DOHH2 (cell line): Measurements from ENCODE around the gene SLC6A11.

Experiments
- H3F3A ChIP-seq: fragments of 200-600 bp; sonication (generic), shearing (Covaris generic); 2 replicates; pipeline ENCODE4 v1.6.0; 2016; ENCODE audit warnings: antibody characterized with exemption, mild to moderate bottlenecking; ENCODE audit not compliant: control insufficient read depth, insufficient read depth
- H3K27ac ChIP-seq: fragments of 200-600 bp; sonication (generic); 2 replicates; pipeline ENCODE4 v1.5.1; 2014; ENCODE audit warnings: low read depth, mild to moderate bottlenecking, low read length, moderate library complexity
- H3K27me3 ChIP-seq: fragments of 200-600 bp; sonication (generic); 2 replicates; pipeline ENCODE4 v1.6.1; 2014; ENCODE audit warnings: mild to moderate bottlenecking, low read length, mixed read lengths; ENCODE audit not compliant: control insufficient read depth
- H3K36me3 ChIP-seq: fragments of 200-600 bp; sonication (generic); 2 replicates; pipeline ENCODE4 v1.6.1; 2014; ENCODE audit warnings: mild to moderate bottlenecking, low read length, moderate library complexity, mixed read lengths; ENCODE audit not compliant: control insufficient read depth
- H3K4me1 ChIP-seq: fragments of 200-600 bp; sonication (generic); 2 replicates; pipeline ENCODE4 v1.6.1; 2014; ENCODE audit warnings: mild to moderate bottlenecking, low read length, mixed read lengths; ENCODE audit not compliant: control insufficient read depth
- H3K4me2 ChIP-seq: fragments of 200-600 bp; sonication (generic); 2 replicates; pipeline ENCODE4 v1.6.0; 2014; ENCODE audit warnings: mild to moderate bottlenecking, low read length, moderate library complexity
- H3K4me3 ChIP-seq: fragments of 200-600 bp; sonication (generic); 2 replicates; pipeline ENCODE4 v1.5.1; 2014; ENCODE audit warnings: mild to moderate bottlenecking, low read length, mixed read lengths
- H3K79me2 ChIP-seq: fragments of 200-600 bp; sonication (generic); 2 replicates; pipeline ENCODE4 v1.6.1; 2014; ENCODE audit warnings: mild to moderate bottlenecking, low read length, mixed read lengths; ENCODE audit not compliant: control insufficient read depth
- H3K9me2 ChIP-seq: fragments of 200-600 bp; sonication (generic); replicated peaks from 2 replicates; pipeline ENCODE4 v1.6.1; 2014; ENCODE audit warnings: mild to moderate bottlenecking, low read length, mixed read lengths; ENCODE audit not compliant: control insufficient read depth
- H3K9me3 ChIP-seq: fragments of 200-600 bp; sonication (generic); 2 replicates; pipeline ENCODE4 v1.6.1; 2014; ENCODE audit warnings: antibody characterized with exemption, low read length, mixed read lengths; ENCODE audit not compliant: control insufficient read depth, insufficient read depth
- H4K20me1 ChIP-seq: fragments of 200-600 bp; sonication (generic); 2 replicates; pipeline ENCODE4 v1.6.0; 2014; ENCODE audit warnings: low read depth, mild to moderate bottlenecking, antibody characterized with exemption, low read length, moderate library complexity; ENCODE audit not compliant: control insufficient read depth, insufficient read depth
- CTCF ChIP-seq: fragments of 200-600 bp; sonication (generic); IDR thresholded peaks from one replicate; pipeline ENCODE4 v1.5.1; 2014; ENCODE audit warnings: antibody characterized with exemption, mild to moderate bottlenecking, low read depth, low read length; ENCODE audit not compliant: poor library complexity, severe bottlenecking
- EZH2phosphoT487 ChIP-seq: fragments of 200-600 bp; sonication (generic); IDR thresholded peaks from 2 replicates; pipeline ENCODE4 v1.6.1; 2017; ENCODE audit warnings: borderline replicate concordance, mild to moderate bottlenecking, antibody characterized with exemption, low read length, moderate library complexity, mixed read lengths

The SLC6A11 gene

GRCh38 chr3:10808974-10809373, 7.1 kb upstream of the SLC6A11 start:
- no peak overlapping the region for H3K4me2 ChIP-seq
- H3K27ac ChIP-seq: no peak overlapping the region
- no peaks in the 10 kb centered on the region for H3K79me2 ChIP-seq
- no peaks in the 10 kb centered on the region for H3K36me3 ChIP-seq
- TF ChIP-seq CTCF (no peak), EZH2phosphoT487 (no peak)
- H3F3A ChIP-seq: no peaks in the 10 kb centered on the region
- no peaks in the 10 kb centered on the region for H4K20me1 ChIP-seq
- H3K9me2 ChIP-seq: no peaks in the 10 kb centered on the region
- H3K27me3 ChIP-seq: peaks cover 14% of the 10 kb centered on the region; the same call in 1 of the 2 replicates
- no peak overlapping the region for H3K4me3 ChIP-seq
- H3K4me1 ChIP-seq: no peaks in the 10 kb centered on the region
- H3K9me3 ChIP-seq: no peaks in the 10 kb centered on the region

DNA sequence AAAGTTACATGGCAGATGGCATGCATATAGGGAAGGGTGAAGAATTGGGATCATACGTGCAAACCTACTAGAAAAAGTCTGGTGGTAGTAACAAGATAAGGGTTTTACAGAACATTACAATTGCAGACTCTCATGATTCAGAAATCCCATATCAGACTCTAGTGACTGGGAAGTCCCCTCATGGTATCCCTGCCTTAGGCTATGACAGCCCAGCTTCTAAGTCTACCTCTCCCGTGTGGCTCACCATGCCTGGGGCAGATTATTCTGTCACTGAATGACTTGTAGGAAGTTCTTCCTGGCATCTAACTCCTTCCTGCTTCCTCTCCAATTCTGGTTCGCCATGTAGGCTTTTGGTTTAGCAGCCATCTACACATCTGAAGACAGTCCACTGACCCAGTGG, 5.7 kb upstream of the SLC6A11 start:
- TF ChIP-seq CTCF (no peak), EZH2phosphoT487 (no peak)
- peaks cover 8% of the 10 kb centered on the region; the same call in 1 of the 2 replicates for H3K27me3 ChIP-seq

DNA sequence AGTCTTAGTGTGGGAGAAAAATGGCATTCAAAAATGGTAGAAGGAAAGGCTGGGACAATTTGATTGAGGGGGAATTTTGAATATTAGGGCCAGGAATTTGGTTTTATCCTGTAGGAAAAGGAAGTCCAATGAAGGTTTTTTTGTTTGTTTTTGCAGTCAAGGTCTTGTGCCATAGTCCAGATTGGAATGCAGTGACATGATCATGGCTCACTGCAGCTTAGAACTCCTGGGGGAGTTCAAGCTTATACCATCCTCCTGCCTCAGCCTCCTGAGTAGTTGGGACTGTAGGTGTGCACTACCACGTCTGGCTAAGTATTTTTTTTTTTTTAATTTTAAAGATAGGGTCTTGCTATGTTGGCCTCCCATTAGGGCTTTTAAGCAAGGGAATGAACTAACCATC, 2.6 kb upstream of the SLC6A11 start:
- Histone ChIP-seq H3K4me1 (no peaks in the 10 kb centered on the region), H3K4me2 (no peak overlapping the region), H3F3A (no peaks in the 10 kb centered on the region), H4K20me1 (no peaks in the 10 kb centered on the region), H3K36me3 (no peaks in the 10 kb centered on the region), H3K9me2 (no peaks in the 10 kb centered on the region), H3K9me3 (no peaks in the 10 kb centered on the region), H3K79me2 (no peaks in the 10 kb centered on the region), H3K27me3 (no peaks in the 10 kb centered on the region), H3K27ac (no peak overlapping the region), H3K4me3 (no peak overlapping the region)
- TF ChIP-seq EZH2phosphoT487 (no peak), CTCF (no peak)

More for the DNA sequence above, 5.7 kb upstream of the SLC6A11 start:
- H3K9me3 ChIP-seq: no peaks in the 10 kb centered on the region
- H3K36me3 ChIP-seq: no peaks in the 10 kb centered on the region
- no peak overlapping the region for H3K27ac ChIP-seq
- no peak overlapping the region for H3K4me3 ChIP-seq
- no peaks in the 10 kb centered on the region for H3K79me2 ChIP-seq
- H3F3A ChIP-seq: no peaks in the 10 kb centered on the region
- no peak overlapping the region for H3K4me2 ChIP-seq
- no peaks in the 10 kb centered on the region for H4K20me1 ChIP-seq
- no peaks in the 10 kb centered on the region for H3K4me1 ChIP-seq
- no peaks in the 10 kb centered on the region for H3K9me2 ChIP-seq

DNA sequence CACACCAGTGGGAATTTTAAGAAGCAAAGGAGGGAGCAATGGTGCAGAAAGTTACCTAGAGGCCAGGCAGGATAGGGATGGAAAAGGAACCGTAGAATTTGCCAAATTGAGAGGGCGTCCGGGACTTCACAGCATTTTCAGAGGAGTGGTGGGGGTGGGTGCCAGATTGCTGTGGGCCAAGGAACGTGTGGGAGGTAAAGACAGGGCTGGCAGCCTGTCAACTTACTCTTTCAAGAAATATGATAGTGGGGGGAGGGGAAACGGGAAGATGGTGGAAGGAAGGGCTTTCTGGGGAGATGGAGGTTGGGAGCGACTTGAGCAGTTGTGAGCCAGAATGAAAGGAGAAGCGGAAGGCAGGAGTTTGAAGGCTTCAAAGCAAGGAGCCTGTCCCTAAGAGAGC, 1.4 kb upstream of the SLC6A11 start:
- Histone ChIP-seq H3F3A (no peaks in the 10 kb centered on the region), H3K4me3 (no peak overlapping the region), H4K20me1 (no peaks in the 10 kb centered on the region), H3K27me3 (no peaks in the 10 kb centered on the region), H3K9me3 (no peaks in the 10 kb centered on the region), H3K9me2 (no peaks in the 10 kb centered on the region), H3K4me2 (no peak overlapping the region), H3K27ac (no peak overlapping the region), H3K79me2 (no peaks in the 10 kb centered on the region), H3K36me3 (no peaks in the 10 kb centered on the region), H3K4me1 (no peaks in the 10 kb centered on the region)
- TF ChIP-seq CTCF (no peak), EZH2phosphoT487 (no peak)
